ENCODE measurements around the gene KIAA1671.
"Not testable (repeated sequence)": the region's sequence is repeated elsewhere in the genome, so short reads cannot be mapped to it uniquely, and the experiment has no call there.

The KIAA1671 gene

GRCh38 chr22:24951942-24952836 is at the start of gene KIAA1671:
KIAA1671 (plus strand) TSS chr22:24952716; CDS start chr22:25028000, 75,284 bp downstream.
- no peak; the same call in none of the 2 replicates for TF ChIP-seq CTCF (IDR thresholded peaks at IDR 0.05; ENCODE audit: low read depth, low read length)
- DNase-seq (ENCODE audit: extremely low read depth, low read depth): no peak

- no peak for DNase-seq (ENCODE audit: extremely low read depth, low read depth)
- TF ChIP-seq CTCF (IDR thresholded peaks at IDR 0.05; ENCODE audit: low read depth, low read length): no peak
Observed at GRCh38 chr22:24905909-24906308, 46.6 kb upstream of the KIAA1671 start.

- not testable (repeated sequence) for DNase-seq (ENCODE audit: extremely low read depth, low read depth)
Observed at GRCh38 chr22:24907101-24907500, 45.4 kb upstream of the KIAA1671 start.

- no peak for DNase-seq (ENCODE audit: extremely low read depth, low read depth)
- no peak for TF ChIP-seq CTCF (IDR thresholded peaks at IDR 0.05; ENCODE audit: low read depth, low read length)
Observed at GRCh38 chr22:24920029-24920428, 32.5 kb upstream of the KIAA1671 start.

- no peak for DNase-seq (ENCODE audit: extremely low read depth, low read depth)
- TF ChIP-seq CTCF (IDR thresholded peaks at IDR 0.05; ENCODE audit: low read depth, low read length): no peak
Observed at GRCh38 chr22:24925586-24926427, 26.7 kb upstream of the KIAA1671 start.

GRCh38 chr22:24926428-24926725 is 26.1 kb upstream of the KIAA1671 start:
- DNase-seq (ENCODE audit: extremely low read depth, low read depth): no peak

More at GRCh38 chr22:24926428-24926725, 26.1 kb upstream of the KIAA1671 start:
- no peak for TF ChIP-seq CTCF (IDR thresholded peaks at IDR 0.05; ENCODE audit: low read depth, low read length)

All from AG09319 (cell line).